HG02642 (cell line): ENCODE data around the gene SPIRE1.

ENCODE experiments used
- ATAC-seq: cut with Tn5 transposase; IDR thresholded peaks from one replicate; pipeline ENCODE4 v1.9.1; 2021; ENCODE audit warnings: mild to moderate bottlenecking; ENCODE audit not compliant: unreplicated experiment, poor library complexity

SPIRE1 gene

DNA sequence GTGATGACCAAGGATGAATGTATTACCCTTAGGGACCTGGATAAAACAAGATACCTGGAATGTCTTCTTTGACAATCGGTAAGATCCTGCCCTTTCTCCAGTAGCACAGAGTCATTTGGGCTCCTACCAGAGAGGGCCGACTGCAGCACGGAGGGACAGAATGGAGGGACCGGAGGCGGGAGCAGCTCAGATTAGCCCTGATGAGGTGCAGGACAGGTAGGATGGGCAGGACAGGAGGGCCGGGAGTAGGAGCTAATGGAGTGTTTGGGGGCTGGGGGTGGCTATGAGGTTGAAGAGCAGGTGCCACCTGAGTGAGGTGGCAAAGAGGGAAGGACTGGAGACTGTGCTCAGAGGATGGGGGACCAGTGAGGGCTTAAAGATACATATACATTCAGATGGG is 260.1 kb downstream of the SPIRE1 start:
- ATAC-seq, result no peak

DNA sequence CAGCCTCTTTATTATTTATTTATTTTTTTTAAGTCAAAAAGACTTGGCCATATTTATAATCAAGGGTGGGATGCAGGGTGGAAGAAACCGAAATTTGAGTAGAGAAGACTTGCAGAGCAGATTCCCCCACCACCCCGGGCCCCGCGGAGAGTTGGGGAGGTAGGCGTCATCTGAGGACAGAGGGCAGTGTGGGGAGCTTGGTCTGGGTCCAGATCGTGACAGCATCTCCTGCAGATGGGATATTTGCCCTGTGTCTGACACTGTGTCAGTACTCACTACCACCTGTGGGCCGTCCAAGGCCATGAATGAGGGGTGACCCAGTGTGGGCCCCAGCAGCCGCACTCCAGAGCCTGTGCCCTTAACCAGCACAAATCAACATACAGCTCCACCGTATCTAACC is 260.7 kb downstream of the SPIRE1 start:
- ATAC-seq, result no peak
